ENCODE data around the gene OR51V1. TPM values are rescaled to one million over a fixed set of nuclear protein-coding genes. Genes with fewer than 3 reads are reported as not detected.

Gene OR51V1
- total and polyA plus RNA-seq, 10 of the 15 experiments (the other 5 are each of a cell fraction or from before 2014, with no cell fraction given): not detected

DNA sequence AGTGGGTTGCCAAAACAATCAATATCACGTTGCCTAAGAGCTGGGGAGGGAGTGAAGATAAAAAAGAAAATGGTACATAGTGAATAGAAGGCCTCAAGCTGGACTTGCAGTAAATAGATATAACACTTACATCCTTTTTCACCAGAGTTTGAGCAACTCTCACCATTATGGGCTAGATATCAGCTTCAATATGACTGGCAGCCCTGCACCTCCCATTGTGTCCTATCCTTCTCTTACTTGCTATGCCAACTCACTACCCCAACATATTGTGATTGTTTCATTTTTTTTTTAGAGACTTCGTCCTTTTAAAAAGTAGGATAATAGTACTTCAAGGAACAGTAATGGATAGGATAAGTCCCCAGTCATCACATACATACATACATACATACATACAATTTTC, 41.7 kb upstream of the OR51V1 start (continued):
- TF ChIP-seq MTA3 (IDR thresholded peaks at IDR 0.05; ENCODE audit: borderline replicate concordance, low read length) (no peak), SUPT20H (IDR thresholded peaks at IDR 0.05; ENCODE audit: borderline replicate concordance, control insufficient read depth, low read depth, low read length) (no peak), STAT1 (conservative IDR thresholded peaks at IDR 0.05) (no peak), MYC (IDR thresholded peaks at IDR 0.05; ENCODE audit: insufficient read depth, insufficient read length, insufficient replicate concordance, low read length, severe bottlenecking) (no peak), NFYB (IDR thresholded peaks at IDR 0.05; ENCODE audit: insufficient read depth, low read depth, low read length) (no peak)
- TF ChIP-seq, protein P1, sequence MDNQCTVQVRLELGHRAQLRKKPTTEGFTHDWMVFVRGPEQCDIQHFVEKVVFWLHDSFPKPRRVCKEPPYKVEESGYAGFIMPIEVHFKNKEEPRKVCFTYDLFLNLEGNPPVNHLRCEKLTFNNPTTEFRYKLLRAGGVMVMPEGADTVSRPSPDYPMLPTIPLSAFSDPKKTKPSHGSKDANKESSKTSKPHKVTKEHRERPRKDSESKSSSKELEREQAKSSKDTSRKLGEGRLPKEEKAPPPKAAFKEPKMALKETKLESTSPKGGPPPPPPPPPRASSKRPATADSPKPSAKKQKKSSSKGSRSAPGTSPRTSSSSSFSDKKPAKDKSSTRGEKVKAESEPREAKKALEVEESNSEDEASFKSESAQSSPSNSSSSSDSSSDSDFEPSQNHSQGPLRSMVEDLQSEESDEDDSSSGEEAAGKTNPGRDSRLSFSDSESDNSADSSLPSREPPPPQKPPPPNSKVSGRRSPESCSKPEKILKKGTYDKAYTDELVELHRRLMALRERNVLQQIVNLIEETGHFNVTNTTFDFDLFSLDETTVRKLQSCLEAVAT (IDR thresholded peaks at IDR 0.05): no peak

DNA sequence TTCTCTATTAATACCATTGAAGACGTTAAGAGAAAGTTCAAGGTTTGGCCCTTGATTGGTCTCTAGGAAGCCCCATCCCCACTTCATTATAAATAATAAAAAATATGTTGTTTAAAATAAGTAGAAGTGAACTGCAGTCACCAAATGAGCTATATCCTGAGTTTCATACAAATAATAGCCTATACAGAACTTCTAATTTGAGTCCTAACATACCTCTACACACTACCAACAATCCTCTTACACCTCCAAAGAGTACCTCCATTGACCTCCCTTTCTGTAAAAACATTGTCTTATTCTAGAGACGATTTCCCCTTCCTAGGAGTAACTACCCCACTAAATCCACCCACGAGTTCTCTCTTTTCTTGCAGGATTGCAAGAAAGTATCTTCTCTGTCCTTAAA, 41.0 kb upstream of the OR51V1 start:
- intact Hi-C loops (cut with micrococcal nuclease; ENCODE audit: unreplicated experiment) (no loop called here), in situ Hi-C loops (cut with MboI) (no loop called here)
- Histone ChIP-seq H3K36me3 (ENCODE audit: control insufficient read depth in 2 of 2, insufficient read depth in 2 of 2, low read length in 1 of 2) (no peaks in the 10 kb centered on the region), H3K9ac (ENCODE audit: control insufficient read depth, insufficient read depth, low read length) (no peak overlapping the region), H3K27me3 (replicated peaks in 1 of 2; ENCODE audit: control insufficient read depth in 2 of 2, insufficient read depth in 2 of 2, low read length in 1 of 2) (no peaks in the 10 kb centered on the region; a peak in 1 of 4 replicates), H3K4me1 (ENCODE audit: control insufficient read depth, insufficient read depth, low read length) (no peaks in the 10 kb centered on the region), H3K4me2 (ENCODE audit: control insufficient read depth, insufficient read depth) (no peak overlapping the region), H3K9me3 (replicated peaks; ENCODE audit: control insufficient read depth, insufficient read depth, low read length) (no peaks in the 10 kb centered on the region), H3K4me3 (no peak overlapping the region), H4K20me1 (ENCODE audit: control insufficient read depth, insufficient read depth) (no peaks in the 10 kb centered on the region), H3K27ac (ENCODE audit: control insufficient read depth, insufficient read depth) (no peak overlapping the region), H3K79me2 (ENCODE audit: control insufficient read depth, insufficient read depth, low read length) (no peaks in the 10 kb centered on the region), H2AFZ (ENCODE audit: control insufficient read depth, low read depth, low read length) (no peak overlapping the region)
- no TSS peak for BruUV-seq (replicated peaks)
- CTCF ChIA-PET: interaction anchor here (1.4 kb wide), 1 partner anchor 40 kb away, joined by 4 read pairs; the partner anchor contains the start of gene OR51V1
- SMC1A ChIA-PET (ENCODE audit: uncharacterized antibody, unreplicated experiment): interaction anchor here (1.0 kb wide), 1 partner anchor 49 kb away, joined by 4 read pairs; no protein-coding TSS in a partner anchor
- DNase-seq (ENCODE audit: low read depth, low spot score): no peak
- TF ChIP-seq MTA3 (IDR thresholded peaks at IDR 0.05; ENCODE audit: borderline replicate concordance, low read length) (no peak), DPF2 (IDR thresholded peaks at IDR 0.05) (no peak), NR2C2 (IDR thresholded peaks at IDR 0.05; ENCODE audit: borderline replicate concordance, control insufficient read depth, insufficient read length, low read depth) (no peak), FOXK2 (IDR thresholded peaks at IDR 0.05) (no peak), SREBF1 (IDR thresholded peaks at IDR 0.05; ENCODE audit: low read length) (no peak), PAX8 (IDR thresholded peaks at IDR 0.05) (no peak), FOXM1 (IDR thresholded peaks at IDR 0.05; ENCODE audit: low read depth, low read length) (no peak), NR2C1 (IDR thresholded peaks at IDR 0.05) (no peak), BHLHE40 (IDR thresholded peaks at IDR 0.05; ENCODE audit: borderline replicate concordance in 1 of 2, low read depth in 2 of 2, low read length in 1 of 2) (no peak), KLF5 (IDR thresholded peaks at IDR 0.05; ENCODE audit: partially characterized antibody) (no peak), SMAD5 (IDR thresholded peaks at IDR 0.05; ENCODE audit: low read depth) (no peak), CBX5 (IDR thresholded peaks at IDR 0.05; ENCODE audit: low read depth) (no peak), NFXL1 (IDR thresholded peaks at IDR 0.05; ENCODE audit: borderline replicate concordance) (no peak), KDM1A (IDR thresholded peaks at IDR 0.05; ENCODE audit: borderline replicate concordance) (no peak), WRNIP1 (IDR thresholded peaks at IDR 0.05; ENCODE audit: borderline replicate concordance, low read depth, low read length) (no peak)
- TF ChIP-seq, protein P2, sequence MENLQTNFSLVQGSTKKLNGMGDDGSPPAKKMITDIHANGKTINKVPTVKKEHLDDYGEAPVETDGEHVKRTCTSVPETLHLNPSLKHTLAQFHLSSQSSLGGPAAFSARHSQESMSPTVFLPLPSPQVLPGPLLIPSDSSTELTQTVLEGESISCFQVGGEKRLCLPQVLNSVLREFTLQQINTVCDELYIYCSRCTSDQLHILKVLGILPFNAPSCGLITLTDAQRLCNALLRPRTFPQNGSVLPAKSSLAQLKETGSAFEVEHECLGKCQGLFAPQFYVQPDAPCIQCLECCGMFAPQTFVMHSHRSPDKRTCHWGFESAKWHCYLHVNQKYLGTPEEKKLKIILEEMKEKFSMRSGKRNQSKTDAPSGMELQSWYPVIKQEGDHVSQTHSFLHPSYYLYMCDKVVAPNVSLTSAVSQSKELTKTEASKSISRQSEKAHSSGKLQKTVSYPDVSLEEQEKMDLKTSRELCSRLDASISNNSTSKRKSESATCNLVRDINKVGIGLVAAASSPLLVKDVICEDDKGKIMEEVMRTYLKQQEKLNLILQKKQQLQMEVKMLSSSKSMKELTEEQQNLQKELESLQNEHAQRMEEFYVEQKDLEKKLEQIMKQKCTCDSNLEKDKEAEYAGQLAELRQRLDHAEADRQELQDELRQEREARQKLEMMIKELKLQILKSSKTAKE (IDR thresholded peaks at IDR 0.05; ENCODE audit: low read depth, poor library complexity, severe bottlenecking): no peak
- WGBS (ENCODE audit: insufficient coverage, insufficient replicate concordance, low lambda C conversion rate, missing lambda C conversion rate): 24% methylated on average over 3 of the region's 3 CpGs
- POLR2A ChIA-PET: no interaction called here
- no peak for ATAC-seq
- RAD21 ChIA-PET (ENCODE audit: unreplicated experiment): no interaction called here
- FAIRE-seq: no peak
